ENCODE measurements around the gene NAT16. TPM values are rescaled to one million over a fixed set of nuclear protein-coding genes. Genes with fewer than 3 reads are reported as not detected.
"Not testable (repeated sequence)": the region's sequence is repeated elsewhere in the genome, so short reads cannot be mapped to it uniquely, and the experiment has no call there.

NAT16 gene
- total RNA-seq, 1 experiment from 2014 or later, result not detected

GRCh38 chr7:101122933-101123702 lies 57.0 kb downstream of the NAT16 start:
- peaks cover 24% of the 10 kb centered on the region for H3K4me1 Mint-ChIP-seq (ENCODE audit: low read depth, unreplicated experiment)
- H3K36me3 ChIP-seq (ENCODE audit: control insufficient read depth, insufficient read depth, low read length), result no peaks in the 10 kb centered on the region
- CTCF ChIA-PET, result interaction anchor here (0.6 to 1.4 kb wide), 4 partner anchors 13 to 38 kb away, joined by 4 read pairs; partner anchors contain the start of gene TRIM56
- H3K9me3 Mint-ChIP-seq (ENCODE audit: unreplicated experiment), result no peaks in the 10 kb centered on the region
- peak overlapping the region; percentile 79 for H3K27ac Mint-ChIP-seq (ENCODE audit: unreplicated experiment)
- H3K27me3 Mint-ChIP-seq (ENCODE audit: insufficient read depth, unreplicated experiment), result no peaks in the 10 kb centered on the region
- no peaks in the 10 kb centered on the region for H3K9me3 ChIP-seq
- peak overlapping the region; percentile 65 for H3K4me3 Mint-ChIP-seq (ENCODE audit: unreplicated experiment)
- peaks cover 30% of the 10 kb centered on the region for H3K4me1 ChIP-seq
- no peak for DNase-seq
- TF ChIP-seq CTCF (IDR thresholded peaks at IDR 0.05; ENCODE audit: insufficient read depth in 1 of 2, low read depth in 1 of 2, low read length in 1 of 2, severe bottlenecking in 1 of 2, unreplicated experiment in 1 of 2), result no peak
- intact Hi-C loops (cut with micrococcal nuclease; ENCODE audit: unreplicated experiment), result no loop called here
- no peak overlapping the region for H3K4me3 ChIP-seq (ENCODE audit: low read depth, low read length)
- H3K36me3 Mint-ChIP-seq (ENCODE audit: insufficient read depth, unreplicated experiment), result no peaks in the 10 kb centered on the region
- no peaks in the 10 kb centered on the region for H3K27me3 ChIP-seq (replicated peaks; ENCODE audit: control insufficient read depth, insufficient read depth, low read length)
- TSS peak; percentile 83 for BruUV-seq (replicated peaks)
- POLR2A ChIA-PET, result interaction anchor here (0.6 to 1.1 kb wide), 3 partner anchors 15 to 287 kb away, joined by 3 to 5 read pairs (median 3); no protein-coding TSS in a partner anchor

GRCh38 chr7:101121991-101122932 lies 57.8 kb downstream of the NAT16 start:
- H3K4me3 Mint-ChIP-seq (ENCODE audit: unreplicated experiment), result peak overlapping the region; percentile 65
- no peaks in the 10 kb centered on the region for H3K36me3 ChIP-seq (ENCODE audit: control insufficient read depth, insufficient read depth, low read length)
- ChIA-PET POLR2A (interaction anchor here (0.5 to 1.1 kb wide), 4 partner anchors 12 to 286 kb away, joined by 3 to 5 read pairs (median 3); no protein-coding TSS in a partner anchor), CTCF (interaction anchor here (0.6 to 1.4 kb wide), 4 partner anchors 14 to 37 kb away, joined by 4 read pairs; partner anchors contain the start of gene TRIM56)
- H3K36me3 Mint-ChIP-seq (ENCODE audit: insufficient read depth, unreplicated experiment), result no peaks in the 10 kb centered on the region
- H3K9me3 ChIP-seq, result no peaks in the 10 kb centered on the region
- peaks cover 33% of the 10 kb centered on the region for H3K4me1 ChIP-seq
- intact Hi-C loops (cut with micrococcal nuclease; ENCODE audit: unreplicated experiment), result no loop called here
- H3K27ac Mint-ChIP-seq (ENCODE audit: unreplicated experiment), result peak overlapping the region; percentile 79
- no peaks in the 10 kb centered on the region for H3K27me3 ChIP-seq (replicated peaks; ENCODE audit: control insufficient read depth, insufficient read depth, low read length)
- DNase-seq, result peak; percentile 67 to 89
- no peaks in the 10 kb centered on the region for H3K9me3 Mint-ChIP-seq (ENCODE audit: unreplicated experiment)
- no peak for TF ChIP-seq CTCF (IDR thresholded peaks at IDR 0.05; ENCODE audit: insufficient read depth in 1 of 2, low read depth in 1 of 2, low read length in 1 of 2, severe bottlenecking in 1 of 2, unreplicated experiment in 1 of 2)
- H3K27me3 Mint-ChIP-seq (ENCODE audit: insufficient read depth, unreplicated experiment), result no peaks in the 10 kb centered on the region
- BruUV-seq (replicated peaks), result no TSS peak
- peak overlapping the region; percentile 13 for H3K4me3 ChIP-seq (ENCODE audit: low read depth, low read length)
- H3K4me1 Mint-ChIP-seq (ENCODE audit: low read depth, unreplicated experiment), result peaks cover 22% of the 10 kb centered on the region

- intact Hi-C loops (cut with micrococcal nuclease; ENCODE audit: unreplicated experiment); H3K36me3 ChIP-seq (ENCODE audit: control insufficient read depth, insufficient read depth, low read length); POLR2A ChIA-PET; H3K27me3 ChIP-seq (replicated peaks; ENCODE audit: control insufficient read depth, insufficient read depth, low read length); DNase-seq; H3K36me3 Mint-ChIP-seq (ENCODE audit: insufficient read depth, unreplicated experiment); H3K4me3 ChIP-seq (ENCODE audit: low read depth, low read length); H3K9me3 Mint-ChIP-seq (ENCODE audit: unreplicated experiment); H3K27me3 Mint-ChIP-seq (ENCODE audit: insufficient read depth, unreplicated experiment); H3K9me3 ChIP-seq; CTCF ChIA-PET: not testable (repeated sequence)
- peaks cover 33% of the 10 kb centered on the region for H3K4me1 ChIP-seq
- peaks cover 18% of the 10 kb centered on the region for H3K4me1 Mint-ChIP-seq (ENCODE audit: low read depth, unreplicated experiment)
- H3K27ac Mint-ChIP-seq (ENCODE audit: unreplicated experiment), result peak overlapping the region; percentile 79
- peak overlapping the region; percentile 65 for H3K4me3 Mint-ChIP-seq (ENCODE audit: unreplicated experiment)
- BruUV-seq (replicated peaks), result TSS peak; percentile 90
These were observed 58.5 kb downstream of the NAT16 start for GRCh38 chr7:101121631-101121990.

Small RNA genes lying within 50 kb of the gene (microRNA-seq; reads per million reads assigned to microRNA genes)
- gene MIR4653, result not detected

Other genes with a start within 250 kb of the NAT16 start
- 25.1 and 27.0 TPM in 2 replicates for gene MUC3A, start 230.8 kb downstream of the NAT16 start, total RNA-seq (2022)
- gene MUC12, start 210.7 kb downstream of the NAT16 start, total RNA-seq (2022), result 0.16 and 0.49 TPM in 2 replicates
- gene MUC17, start 160.2 kb downstream of the NAT16 start, total RNA-seq (2022), result 0.09 and 0.21 TPM in 2 replicates
- 30.3 and 33.4 TPM in 2 replicates for gene TRIM56, start 94.8 kb downstream of the NAT16 start, total RNA-seq (2022)
- 0.09 and 0.25 TPM in 2 replicates for gene SERPINE1, start 53.2 kb downstream of the NAT16 start, total RNA-seq (2022)
- gene AP1S1, start 25.8 kb downstream of the NAT16 start, total RNA-seq (2022), result 52.3 and 62.9 TPM in 2 replicates
- gene VGF, start 14.7 kb downstream of the NAT16 start, total RNA-seq (2022), result 1.2 and 1.3 TPM in 2 replicates
- gene MOGAT3, start 20.7 kb upstream of the NAT16 start, total RNA-seq (2022), result 6.3 and 8.1 TPM in 2 replicates
- gene PLOD3, start 37.3 kb upstream of the NAT16 start, total RNA-seq (2022), result 112 and 123 TPM in 2 replicates
- 64.0 and 66.2 TPM in 2 replicates for gene ZNHIT1, start 37.9 kb upstream of the NAT16 start, total RNA-seq (2022)
- gene CLDN15, start 57.5 kb upstream of the NAT16 start, total RNA-seq (2022), result 9.1 and 10.0 TPM in 2 replicates
- 97.9 and 99.9 TPM in 2 replicates for gene FIS1, start 64.8 kb upstream of the NAT16 start, total RNA-seq (2022)
- 14.4 and 17.4 TPM in 2 replicates for gene IFT22, start 141.5 kb upstream of the NAT16 start, total RNA-seq (2022)
- 19.1 and 23.3 TPM in 2 replicates for gene COL26A1, start 182.6 kb upstream of the NAT16 start, total RNA-seq (2022)